T-helper 1 cell treated with Interleukin-12 subunit alpha and Interleukin-12 subunit beta and Interleukin-4 antibody, amounts not matched to agents 30 ng/mL and 1 ng/mL, for 36 hours (primary cell): ENCODE results near the gene CYB561D1. TPM values are rescaled to one million over a fixed set of nuclear protein-coding genes. Genes with fewer than 3 reads are reported as not detected.
"Not testable (repeated sequence)": the region's sequence is repeated elsewhere in the genome, so short reads cannot be mapped to it uniquely, and the experiment has no call there.

Source experiments
- intact Hi-C: fragments of 100-400 bp; cut with micrococcal nuclease; formaldehyde crosslinking; loops from one replicate; pipeline ENCODE4 v1.15.1; 2024
- total RNA-seq: library from RNA; stranded (reverse); gene quantifications from 2 replicates; pipeline ENCODE4 v1.2.3, GENCODE V29; 2022

The CYB561D1 gene
- total RNA-seq, result 22.5 and 24.1 TPM in 2 replicates

GRCh38 chr1:109493805-109494539 lies at the start of gene CYB561D1:
TSS of gene CYB561D1 (plus strand) at chr1:109494094. CDS start at chr1:109494140, 46 bp downstream.
- intact Hi-C loops, result loop anchor here (1.0 to 5.0 kb wide), 11 partner anchors 8 to 747 kb away; partner anchors contain the start of genes ATXN7L2, GNAI3, PSMA5 and PSRC1

- intact Hi-C loops, result no loop called here
Observed at GRCh38 chr1:109444346-109444745, 49.5 kb upstream of the CYB561D1 start.

GRCh38 chr1:109445949-109446695 lies 47.8 kb upstream of the CYB561D1 start:
- intact Hi-C loops, result not testable (repeated sequence)

GRCh38 chr1:109447524-109447923 lies 46.4 kb upstream of the CYB561D1 start:
- intact Hi-C loops, result no loop called here

GRCh38 chr1:109454497-109455133 lies 39.3 kb upstream of the CYB561D1 start:
- intact Hi-C loops, result no loop called here

- intact Hi-C loops, result no loop called here
Observed at GRCh38 chr1:109457819-109458218, 36.1 kb upstream of the CYB561D1 start.

GRCh38 chr1:109466125-109466451 lies 27.8 kb upstream of the CYB561D1 start:
- intact Hi-C loops, result loop anchor here (1.0 to 5.0 kb wide), 2 partner anchors 17 to 39 kb away; partner anchors contain the start of genes ATXN7L2 and PSMA5

GRCh38 chr1:109466452-109467300 lies 27.2 kb upstream of the CYB561D1 start, which contains the start of gene SYPL2:
TSS of gene SYPL2 (plus strand) at chr1:109466546. CDS start at chr1:109466844, 298 bp downstream.
- intact Hi-C loops, result loop anchor here (1.0 to 5.0 kb wide), 2 partner anchors 17 to 39 kb away; partner anchors contain the start of genes ATXN7L2 and PSMA5

- intact Hi-C loops, result loop anchor here (5.0 kb wide), 1 partner anchor 40 kb away; the partner anchor contains the start of gene PSMA5
Observed at GRCh38 chr1:109467301-109467777, 26.6 kb upstream of the CYB561D1 start.

- intact Hi-C loops, result loop anchor here (5.0 kb wide), 1 partner anchor 41 kb away; the partner anchor contains the start of gene PSMA5
Observed at GRCh38 chr1:109468061-109468460, 25.8 kb upstream of the CYB561D1 start.

- intact Hi-C loops, result loop anchor here (5.0 kb wide), 1 partner anchor 42 kb away; the partner anchor contains the start of gene PSMA5
Observed at GRCh38 chr1:109468903-109469302, 25.0 kb upstream of the CYB561D1 start.

- intact Hi-C loops, result no loop called here
Observed at GRCh38 chr1:109470245-109470644, 23.6 kb upstream of the CYB561D1 start.

GRCh38 chr1:109472779-109473178 lies 21.1 kb upstream of the CYB561D1 start:
- intact Hi-C loops, result no loop called here

- intact Hi-C loops, result not testable (repeated sequence)
Observed at GRCh38 chr1:109473284-109474057, 20.4 kb upstream of the CYB561D1 start.

- intact Hi-C loops, result no loop called here
Observed at GRCh38 chr1:109474697-109475096, 19.2 kb upstream of the CYB561D1 start.

GRCh38 chr1:109475261-109475660 lies 18.6 kb upstream of the CYB561D1 start:
- intact Hi-C loops, result no loop called here

GRCh38 chr1:109476825-109477224 lies 17.1 kb upstream of the CYB561D1 start:
- intact Hi-C loops, result no loop called here

GRCh38 chr1:109477821-109478220 lies 16.1 kb upstream of the CYB561D1 start:
- intact Hi-C loops, result no loop called here

GRCh38 chr1:109478806-109479205 lies 15.1 kb upstream of the CYB561D1 start:
- intact Hi-C loops, result no loop called here

GRCh38 chr1:109479311-109479710 lies 14.6 kb upstream of the CYB561D1 start:
- intact Hi-C loops, result no loop called here
